Stimulated activated effector memory CD8-positive, alpha-beta T cell treated with anti-CD3 and anti-CD28 coated beads, Interleukin-12 subunit alpha, Interleukin-12 subunit beta, amount 100 ng/mL, for 72 hours (primary cell): Measurements from ENCODE around the gene MAP3K6.

Experiments used
- ATAC-seq: fragments of 150-1000 bp; cut with Tn5 transposase; 2 replicates; pipeline ENCODE4 v1.10.0; 2021
- DNase-seq, 2 donors: peaks; one replicate each; pipeline ENCODE4 v3.0.0; 2021 to 2022; ENCODE audit warnings: low spot score in 2 of 2
- H3K27ac Mint-ChIP-seq: one replicate; pipeline ENCODE4 v1.8.0; 2022; ENCODE audit warnings: mild to moderate bottlenecking, mixed read lengths
- H3K36me3 Mint-ChIP-seq: one replicate; pipeline ENCODE4 v1.8.0; 2022; ENCODE audit warnings: mild to moderate bottlenecking, mixed read lengths
- H3K4me1 Mint-ChIP-seq: one replicate; pipeline ENCODE4 v1.8.0; 2022; ENCODE audit warnings: mixed read lengths
- H3K4me3 Mint-ChIP-seq: one replicate; pipeline ENCODE4 v1.8.0; 2022; ENCODE audit warnings: mild to moderate bottlenecking, mixed read lengths
- H3K9me3 Mint-ChIP-seq: one replicate; pipeline ENCODE4 v1.8.0; 2022; ENCODE audit warnings: mixed read lengths

MAP3K6 gene

DNA sequence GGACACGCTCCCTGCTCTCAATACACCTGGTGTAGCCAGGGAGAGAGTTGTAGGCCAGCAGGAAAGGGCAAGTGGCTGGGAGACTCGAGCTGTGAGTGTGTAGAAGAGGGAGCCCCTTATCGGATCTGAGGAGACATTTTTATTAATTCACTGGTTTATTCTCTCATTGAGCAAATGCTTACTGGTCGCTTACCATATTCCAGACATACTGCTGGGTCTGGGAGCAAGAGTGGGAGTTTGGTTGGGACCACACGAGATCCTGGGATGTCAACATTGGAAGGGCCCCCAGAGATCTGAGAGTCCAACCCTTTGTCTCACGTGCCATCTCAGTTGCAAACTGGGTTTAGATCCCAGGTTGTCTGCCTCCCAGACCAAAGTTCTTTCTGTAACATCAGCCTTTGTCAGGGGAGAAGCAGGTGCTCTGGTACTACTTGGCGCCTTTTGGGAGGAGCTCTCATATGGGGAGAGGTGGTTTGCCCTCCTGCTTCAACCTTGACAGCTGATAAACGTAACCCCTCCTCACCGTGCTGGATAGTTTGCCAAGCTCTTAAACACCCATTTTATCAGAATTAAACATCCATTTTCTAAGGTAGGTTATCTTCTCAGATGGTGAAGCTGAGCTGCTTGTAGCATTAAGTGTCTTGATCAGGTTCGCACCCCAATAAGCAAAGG lies 44.1 kb downstream of the MAP3K6 start:
- H3K36me3 Mint-ChIP-seq, result peaks cover 44% of the 10 kb centered on the region
- H3K4me3 Mint-ChIP-seq, result peak overlapping the region; percentile 89
- H3K9me3 Mint-ChIP-seq, result no peaks in the 10 kb centered on the region
- peak overlapping the region; percentile 93 for H3K27ac Mint-ChIP-seq
- ATAC-seq, result no peak
- peaks cover 38% of the 10 kb centered on the region for H3K4me1 Mint-ChIP-seq
- no peak for DNase-seq

DNA sequence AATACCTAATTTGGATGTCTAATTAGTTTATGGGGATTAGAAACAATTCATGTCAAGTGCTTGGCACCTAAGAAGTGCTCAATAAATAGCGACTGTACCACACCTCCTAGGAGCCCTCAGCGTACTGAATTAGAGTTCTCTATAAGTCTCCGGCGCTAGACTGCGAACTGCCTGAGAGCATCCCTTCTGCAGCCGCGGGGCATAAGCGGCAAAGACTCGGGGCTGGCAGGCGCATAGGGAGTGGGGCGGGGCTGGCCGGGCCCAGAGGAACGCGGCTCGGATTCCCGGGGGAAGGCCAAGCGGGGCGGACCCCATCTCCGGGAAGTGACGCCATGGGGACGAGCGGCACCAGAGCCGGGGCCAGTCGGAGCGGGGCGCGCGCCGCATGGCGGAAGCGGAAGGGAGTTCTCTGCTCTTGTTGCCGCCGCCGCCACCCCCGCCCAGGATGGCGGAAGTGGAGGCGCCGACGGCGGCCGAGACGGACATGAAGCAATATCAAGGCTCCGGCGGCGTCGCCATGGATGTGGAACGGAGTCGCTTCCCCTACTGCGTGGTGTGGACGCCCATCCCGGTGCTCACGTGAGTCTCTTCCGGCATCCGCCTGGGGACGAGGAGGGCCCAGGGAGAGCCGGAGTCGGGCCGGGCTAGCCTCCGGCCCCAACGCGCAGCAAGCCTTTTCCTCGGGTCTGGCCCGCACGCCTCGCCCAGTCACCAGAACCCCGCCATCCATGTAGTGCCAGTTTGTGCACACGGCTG lies 44.8 kb downstream of the MAP3K6 start, which contains the start of gene TMEM222:
Gene TMEM222, plus strand, starts transcription at position 351 of the 756 bp plus-strand sequence. Its CDS starts 35 bp downstream, at position 386.
- Mint-ChIP-seq H3K4me3 (peak within 1 kb of the TSS; percentile 89), H3K27ac (peak within 1 kb of the TSS; percentile 93), H3K9me3 (no peaks in the 10 kb centered on the region), H3K36me3 (peaks cover 43% of the 10 kb centered on the region), H3K4me1 (peaks cover 36% of the 10 kb centered on the region)
- DNase-seq, result peak; percentile 96 to 99
- ATAC-seq, result peak; percentile 98

DNA sequence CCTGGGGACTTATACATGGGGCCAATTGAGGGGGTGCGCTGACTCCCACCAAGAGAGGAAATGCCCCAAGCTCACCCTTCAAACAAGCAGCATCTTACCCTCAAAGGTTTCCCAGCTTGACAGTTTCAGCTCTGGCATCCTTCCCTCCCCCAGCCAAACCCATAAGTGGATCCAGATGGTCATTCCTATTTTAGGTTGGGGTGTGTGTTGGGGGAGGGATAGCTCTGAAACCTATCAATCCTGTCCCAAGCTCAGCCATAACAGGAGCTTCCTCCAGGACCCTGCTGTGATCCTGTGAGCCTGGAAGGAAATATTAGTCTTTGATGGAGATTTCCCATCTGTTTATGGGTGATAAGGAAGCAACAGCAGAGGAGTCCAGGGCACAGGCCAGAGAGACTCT lies 48.2 kb downstream of the MAP3K6 start:
- no peaks in the 10 kb centered on the region for H3K9me3 Mint-ChIP-seq

DNA sequence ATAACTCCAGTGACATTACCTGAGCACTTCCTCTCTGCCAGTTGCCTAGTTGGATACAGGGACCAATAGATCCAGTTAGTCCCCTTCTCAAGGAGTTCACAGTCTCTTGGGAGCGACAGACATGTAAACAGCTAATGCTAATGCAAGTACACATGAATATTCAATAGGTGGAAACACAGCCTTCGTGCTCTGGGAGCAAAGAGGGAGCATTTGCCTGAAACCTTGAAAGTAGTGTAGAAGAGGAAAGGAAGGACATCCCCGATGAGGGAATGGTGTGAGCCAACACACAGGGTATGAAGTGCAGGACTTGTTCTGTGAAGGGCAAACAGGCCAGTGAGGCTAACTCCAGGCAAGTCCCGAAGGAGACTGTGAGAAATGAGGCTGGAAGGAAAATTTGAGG lies 48.6 kb downstream of the MAP3K6 start:
- H3K4me3 Mint-ChIP-seq, result no peak overlapping the region
- H3K4me1 Mint-ChIP-seq, result peaks cover 14% of the 10 kb centered on the region
- H3K36me3 Mint-ChIP-seq, result peaks cover 4% of the 10 kb centered on the region
- no peaks in the 10 kb centered on the region for H3K9me3 Mint-ChIP-seq
- H3K27ac Mint-ChIP-seq, result no peak overlapping the region
- DNase-seq (no peak), ATAC-seq (no peak)

More for the DNA sequence above, 48.2 kb downstream of the MAP3K6 start:
- no peak for DNase-seq
- Mint-ChIP-seq H3K4me1 (peaks cover 19% of the 10 kb centered on the region), H3K27ac (no peak overlapping the region), H3K4me3 (no peak overlapping the region), H3K36me3 (peaks cover 9% of the 10 kb centered on the region)
- no peak for ATAC-seq

DNA sequence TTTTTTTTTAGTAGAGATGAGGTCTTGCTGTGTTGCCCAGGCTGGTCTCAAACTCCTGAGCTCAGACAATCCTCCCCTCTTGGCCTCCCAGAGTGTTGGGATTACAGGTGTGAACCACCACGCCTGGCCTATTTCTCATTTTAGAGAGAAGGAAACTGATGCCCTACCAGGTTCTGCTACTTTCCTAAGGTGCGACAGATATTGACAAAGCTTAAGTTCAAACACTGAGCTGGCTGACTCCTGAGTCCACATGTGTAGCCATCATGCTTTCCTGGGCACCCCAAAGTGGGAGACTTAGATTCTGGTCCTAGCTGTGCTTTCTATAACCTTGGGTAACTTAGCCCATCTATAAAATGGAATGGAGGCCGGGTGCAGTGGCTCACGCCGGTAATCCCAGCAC lies 49.9 kb downstream of the MAP3K6 start:
- H3K36me3 Mint-ChIP-seq, result peaks cover 4% of the 10 kb centered on the region
- DNase-seq (no peak), ATAC-seq (no peak)
- no peak overlapping the region for H3K27ac Mint-ChIP-seq
- H3K4me3 Mint-ChIP-seq, result no peak overlapping the region
- peaks cover 11% of the 10 kb centered on the region for H3K4me1 Mint-ChIP-seq
- H3K9me3 Mint-ChIP-seq, result no peaks in the 10 kb centered on the region

DNA sequence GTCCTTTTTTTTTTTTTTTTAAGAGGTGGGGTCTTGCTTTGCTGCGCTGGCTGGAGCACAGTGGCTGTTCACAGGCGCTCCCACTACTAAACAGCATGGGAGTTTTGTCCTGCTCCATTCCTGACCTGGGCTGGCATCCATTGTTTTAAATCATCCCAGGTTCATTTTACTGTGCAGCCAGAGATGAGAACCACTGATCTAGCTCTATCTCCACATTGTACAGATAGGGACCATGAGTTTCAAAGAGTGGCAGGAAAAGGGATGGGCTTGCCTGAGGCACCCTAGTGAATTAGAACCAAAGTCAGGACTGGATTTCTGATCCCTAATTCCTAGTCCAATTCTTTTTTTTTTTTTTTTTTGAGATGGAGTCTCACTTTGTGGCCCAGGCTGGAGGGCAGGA lies 52.0 kb downstream of the MAP3K6 start:
- Mint-ChIP-seq H3K36me3 (peaks cover 5% of the 10 kb centered on the region), H3K4me3 (no peak overlapping the region), H3K27ac (no peak overlapping the region), H3K9me3 (no peaks in the 10 kb centered on the region), H3K4me1 (no peaks in the 10 kb centered on the region)
- DNase-seq, result no peak
- no peak for ATAC-seq

DNA sequence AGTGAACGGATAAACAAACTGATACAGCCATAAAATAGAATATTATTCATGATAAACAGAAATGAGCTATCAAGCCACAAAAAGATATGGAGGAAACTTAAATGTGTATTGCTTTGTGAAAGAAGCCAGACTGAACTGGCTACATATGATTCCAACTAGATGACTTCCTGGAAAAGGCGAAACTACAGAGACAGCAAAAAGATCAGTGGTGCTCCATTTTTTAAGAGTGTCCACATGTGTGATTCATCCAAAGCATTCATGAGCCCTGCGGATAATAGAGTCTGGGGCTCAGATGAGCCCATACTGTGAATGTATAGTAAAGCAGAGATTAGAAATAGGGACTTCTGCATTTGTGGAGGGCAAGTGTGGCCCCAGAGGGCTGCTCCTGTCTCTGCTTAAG lies 52.6 kb downstream of the MAP3K6 start:
- Mint-ChIP-seq H3K4me1 (no peaks in the 10 kb centered on the region), H3K4me3 (no peak overlapping the region), H3K27ac (no peak overlapping the region), H3K36me3 (peaks cover 5% of the 10 kb centered on the region), H3K9me3 (no peaks in the 10 kb centered on the region)
- ATAC-seq, result no peak
- DNase-seq, result no peak

DNA sequence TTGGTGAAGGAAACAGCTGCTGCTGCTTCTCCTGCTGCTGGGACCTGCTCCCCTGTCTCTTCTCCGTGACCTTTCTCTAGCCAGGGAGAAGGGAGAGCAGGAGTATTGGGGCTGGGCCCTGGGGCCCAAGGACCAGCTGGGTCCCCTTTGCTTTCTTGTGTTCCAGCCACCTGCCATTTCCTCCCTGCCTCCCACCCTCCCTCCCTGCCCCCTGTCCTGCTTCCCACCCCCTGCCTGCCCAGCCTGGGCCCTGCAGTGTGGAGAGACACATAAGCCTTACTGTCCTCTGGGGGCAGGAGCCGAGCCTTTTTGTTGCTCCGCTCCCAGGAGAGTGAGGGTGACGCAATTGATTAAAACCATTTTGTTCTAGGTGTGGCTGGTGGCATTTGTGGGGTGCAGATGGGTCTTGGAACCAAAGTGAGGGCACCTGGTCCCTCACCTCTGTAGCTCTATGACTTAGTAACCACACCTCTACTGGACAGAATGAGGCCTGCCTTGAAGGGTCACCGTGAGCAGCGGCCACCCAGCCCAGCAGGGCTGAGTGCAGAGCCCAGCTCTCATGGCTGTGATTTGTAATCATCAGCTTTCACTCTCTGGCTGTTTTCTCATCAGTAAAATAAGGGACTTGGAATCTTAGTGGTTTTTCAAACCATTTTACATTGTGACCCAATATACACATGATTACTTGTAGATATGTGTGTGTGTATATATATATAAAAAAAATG lies 58.7 kb downstream of the MAP3K6 start:
- H3K36me3 Mint-ChIP-seq, result peaks cover 15% of the 10 kb centered on the region
- ATAC-seq, result no peak
- no peaks in the 10 kb centered on the region for H3K9me3 Mint-ChIP-seq
- no peaks in the 10 kb centered on the region for H3K4me1 Mint-ChIP-seq
- no peak overlapping the region for H3K27ac Mint-ChIP-seq
- no peak overlapping the region for H3K4me3 Mint-ChIP-seq
- no peak for DNase-seq

DNA sequence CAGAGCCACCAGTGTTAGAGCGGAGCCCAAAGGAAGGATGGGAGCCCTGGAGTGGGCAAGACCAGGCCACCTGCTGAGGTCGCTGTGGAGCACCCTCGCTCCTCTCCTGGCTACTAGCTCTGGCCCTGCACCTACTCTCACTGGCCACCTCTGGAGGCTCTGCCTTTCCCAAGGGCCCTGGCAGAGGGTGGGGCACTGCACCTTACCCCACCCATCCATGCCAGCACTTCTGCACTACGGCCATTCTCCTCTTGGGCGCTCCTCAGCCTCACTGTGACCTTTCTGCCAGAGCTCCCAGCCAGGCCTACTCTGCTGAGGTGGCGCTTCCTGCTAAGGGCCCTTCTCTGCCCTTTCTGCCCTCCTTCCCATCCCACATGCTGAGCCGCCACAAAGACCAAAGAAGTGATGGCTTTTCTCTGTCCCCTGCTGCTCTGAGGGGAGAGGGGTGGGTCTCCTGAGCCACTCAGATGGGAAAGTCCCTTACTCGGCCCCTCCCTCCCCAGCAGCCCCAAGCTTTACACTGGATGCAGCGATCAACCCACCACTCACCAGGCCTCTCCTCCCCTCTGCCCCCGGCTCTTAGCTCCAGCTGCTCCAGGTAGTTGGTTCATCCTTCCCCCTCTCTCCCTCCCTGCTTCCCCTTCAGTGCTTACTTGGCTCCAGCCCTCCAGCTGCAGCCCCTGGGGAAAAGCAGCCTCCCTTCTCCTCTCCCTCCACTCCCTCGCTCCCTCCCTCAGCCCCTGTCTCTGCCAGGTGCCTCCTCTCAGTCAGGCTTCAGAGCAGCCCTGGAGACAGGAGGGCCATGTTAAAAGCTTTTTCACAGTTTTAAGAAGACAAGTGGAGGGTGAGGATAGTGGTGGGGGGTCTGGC lies 59.6 kb downstream of the MAP3K6 start:
- no peak for DNase-seq
- peak overlapping the region; percentile 32 for H3K27ac Mint-ChIP-seq
- H3K36me3 Mint-ChIP-seq, result peaks cover 24% of the 10 kb centered on the region
- no peaks in the 10 kb centered on the region for H3K4me1 Mint-ChIP-seq
- no peak overlapping the region for H3K4me3 Mint-ChIP-seq
- peak; percentile 24 for ATAC-seq
- no peaks in the 10 kb centered on the region for H3K9me3 Mint-ChIP-seq

DNA sequence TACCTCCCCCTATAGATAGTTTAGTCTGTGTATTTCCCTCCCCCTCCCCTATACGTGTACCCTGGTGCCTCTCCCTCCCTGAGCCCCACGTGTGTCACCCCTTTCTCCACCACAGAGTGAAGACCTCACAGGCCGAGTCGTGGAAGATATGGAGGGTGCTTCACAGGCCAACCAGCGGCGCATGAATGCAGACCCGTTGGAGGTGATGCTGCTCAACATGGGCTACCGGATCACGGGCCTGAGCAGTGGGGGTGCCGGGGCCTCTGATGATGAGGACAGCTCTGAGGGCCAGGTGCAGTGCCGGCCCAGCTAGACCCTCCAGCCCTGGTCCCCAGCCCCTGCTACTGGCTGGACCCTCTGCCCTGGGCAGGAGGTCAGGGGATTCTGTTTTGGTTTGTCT lies 60.7 kb downstream of the MAP3K6 start:
- H3K36me3 Mint-ChIP-seq, result peaks cover 31% of the 10 kb centered on the region
- no peak for DNase-seq
- no peaks in the 10 kb centered on the region for H3K9me3 Mint-ChIP-seq
- H3K27ac Mint-ChIP-seq, result no peak overlapping the region
- no peak overlapping the region for H3K4me3 Mint-ChIP-seq
- no peaks in the 10 kb centered on the region for H3K4me1 Mint-ChIP-seq
- peak; percentile 13 for ATAC-seq
